ENCODE results near the gene LMBRD2. TPM values are rescaled to one million over a fixed set of nuclear protein-coding genes. Genes with fewer than 3 reads are reported as not detected.

The LMBRD2 gene
- total RNA-seq, 2 experiments from 2014 or later: 4.1 to 4.2 TPM

DNA sequence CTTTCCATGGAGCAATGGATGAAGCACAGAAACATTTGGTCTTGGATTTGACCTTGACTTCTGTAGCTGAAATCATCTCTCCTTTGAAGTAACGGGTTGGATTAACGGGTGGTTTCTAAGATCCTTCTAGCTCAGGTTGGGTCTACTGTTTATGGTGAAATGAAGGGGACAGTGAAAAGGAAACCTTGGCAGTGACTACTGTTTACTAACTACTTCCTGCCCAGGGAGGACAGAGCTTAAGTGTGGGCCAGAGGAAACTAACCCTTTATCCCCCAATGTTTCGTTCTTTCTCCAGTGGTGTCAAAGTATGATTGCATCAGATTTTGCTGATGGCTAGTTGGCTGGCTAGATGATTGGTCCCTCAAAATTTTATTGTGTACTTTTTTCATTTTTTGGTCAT is 22.4 kb upstream of the LMBRD2 start:
- no peaks in the 10 kb centered on the region for H3K9me3 ChIP-seq (ENCODE audit: control insufficient read depth in 1 of 2, insufficient read depth in 1 of 2, low read length in 2 of 2)
- intact Hi-C loops (cut with DNase I, micrococcal nuclease): no loop called here
- no peak overlapping the region for H3K4me3 Mint-ChIP-seq
- TF ChIP-seq, protein P1, sequence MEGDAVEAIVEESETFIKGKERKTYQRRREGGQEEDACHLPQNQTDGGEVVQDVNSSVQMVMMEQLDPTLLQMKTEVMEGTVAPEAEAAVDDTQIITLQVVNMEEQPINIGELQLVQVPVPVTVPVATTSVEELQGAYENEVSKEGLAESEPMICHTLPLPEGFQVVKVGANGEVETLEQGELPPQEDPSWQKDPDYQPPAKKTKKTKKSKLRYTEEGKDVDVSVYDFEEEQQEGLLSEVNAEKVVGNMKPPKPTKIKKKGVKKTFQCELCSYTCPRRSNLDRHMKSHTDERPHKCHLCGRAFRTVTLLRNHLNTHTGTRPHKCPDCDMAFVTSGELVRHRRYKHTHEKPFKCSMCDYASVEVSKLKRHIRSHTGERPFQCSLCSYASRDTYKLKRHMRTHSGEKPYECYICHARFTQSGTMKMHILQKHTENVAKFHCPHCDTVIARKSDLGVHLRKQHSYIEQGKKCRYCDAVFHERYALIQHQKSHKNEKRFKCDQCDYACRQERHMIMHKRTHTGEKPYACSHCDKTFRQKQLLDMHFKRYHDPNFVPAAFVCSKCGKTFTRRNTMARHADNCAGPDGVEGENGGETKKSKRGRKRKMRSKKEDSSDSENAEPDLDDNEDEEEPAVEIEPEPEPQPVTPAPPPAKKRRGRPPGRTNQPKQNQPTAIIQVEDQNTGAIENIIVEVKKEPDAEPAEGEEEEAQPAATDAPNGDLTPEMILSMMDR (IDR thresholded peaks at IDR 0.05): no peak
- no peaks in the 10 kb centered on the region for H3K4me1 Mint-ChIP-seq (ENCODE audit: low read depth)
- no peaks in the 10 kb centered on the region for H3K27me3 ChIP-seq (ENCODE audit: control insufficient read depth in 1 of 2, insufficient read depth in 2 of 2, low read length in 2 of 2)
- CTCF ChIA-PET: no interaction called here
- no peak overlapping the region for H3K27ac Mint-ChIP-seq
- no peaks in the 10 kb centered on the region for H3K27me3 Mint-ChIP-seq
- POLR2A ChIA-PET: interaction anchor here (0.5 kb wide), 1 partner anchor 69 kb away, joined by 3 read pairs; no protein-coding TSS in a partner anchor
- H3K27ac ChIP-seq (ENCODE audit: low read depth in 1 of 2, low read length in 2 of 2): no peak overlapping the region
- peaks cover 79% of the 10 kb centered on the region for H3K36me3 ChIP-seq (ENCODE audit: insufficient read depth, low read length)
- DNase-seq (no peak), ATAC-seq (ENCODE audit: poor library complexity) (no peak)
- no peaks in the 10 kb centered on the region for H3K9me3 Mint-ChIP-seq
- H3K4me1 ChIP-seq (ENCODE audit: insufficient read depth, low read length): no peaks in the 10 kb centered on the region
- H3K36me3 Mint-ChIP-seq (ENCODE audit: low read depth): peaks cover 92% of the 10 kb centered on the region
- H3K4me3 ChIP-seq (ENCODE audit: low read length): no peak overlapping the region

DNA sequence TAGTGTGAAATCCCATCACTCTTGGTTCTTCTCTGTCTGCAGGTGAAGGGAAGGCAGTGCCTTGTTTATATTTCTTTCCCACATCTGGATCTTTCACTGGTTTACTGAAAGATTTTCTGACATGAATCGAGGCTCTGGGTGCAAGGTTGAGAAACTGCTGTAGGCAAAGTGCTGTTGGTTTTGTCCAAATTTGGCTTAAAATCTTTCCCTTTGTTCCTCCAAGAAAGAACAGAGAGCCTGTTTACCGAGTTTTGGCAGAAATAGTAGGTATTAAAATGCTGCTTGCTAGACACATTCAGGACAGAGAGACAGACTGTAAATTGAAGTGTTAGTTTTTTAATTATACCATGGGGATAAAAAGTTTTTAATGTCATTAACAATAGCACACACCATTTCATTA is 21.7 kb upstream of the LMBRD2 start:
- peaks cover under 1% of the 10 kb centered on the region for H3K4me1 ChIP-seq (ENCODE audit: insufficient read depth, low read length)
- H3K4me3 ChIP-seq (ENCODE audit: low read length): no peak overlapping the region
- H3K27me3 Mint-ChIP-seq: no peaks in the 10 kb centered on the region
- intact Hi-C loops (cut with DNase I, micrococcal nuclease): no loop called here
- H3K36me3 Mint-ChIP-seq (ENCODE audit: low read depth): peaks cover 92% of the 10 kb centered on the region
- H3K27ac Mint-ChIP-seq: no peak overlapping the region
- H3K27ac ChIP-seq (ENCODE audit: low read depth in 1 of 2, low read length in 2 of 2): no peak overlapping the region
- peaks cover 7% of the 10 kb centered on the region for H3K4me1 Mint-ChIP-seq (ENCODE audit: low read depth)
- DNase-seq: no peak
- H3K9me3 ChIP-seq (ENCODE audit: control insufficient read depth in 1 of 2, insufficient read depth in 1 of 2, low read length in 2 of 2): no peaks in the 10 kb centered on the region
- H3K9me3 Mint-ChIP-seq: no peaks in the 10 kb centered on the region
- peaks cover 78% of the 10 kb centered on the region for H3K36me3 ChIP-seq (ENCODE audit: insufficient read depth, low read length)
- H3K27me3 ChIP-seq (ENCODE audit: control insufficient read depth in 1 of 2, insufficient read depth in 2 of 2, low read length in 2 of 2): no peaks in the 10 kb centered on the region
- ATAC-seq (ENCODE audit: poor library complexity): no peak
- H3K4me3 Mint-ChIP-seq: no peak overlapping the region
- TF ChIP-seq, protein P1 (IDR thresholded peaks at IDR 0.05): no peak
- POLR2A ChIA-PET: no interaction called here
- CTCF ChIA-PET: no interaction called here

DNA sequence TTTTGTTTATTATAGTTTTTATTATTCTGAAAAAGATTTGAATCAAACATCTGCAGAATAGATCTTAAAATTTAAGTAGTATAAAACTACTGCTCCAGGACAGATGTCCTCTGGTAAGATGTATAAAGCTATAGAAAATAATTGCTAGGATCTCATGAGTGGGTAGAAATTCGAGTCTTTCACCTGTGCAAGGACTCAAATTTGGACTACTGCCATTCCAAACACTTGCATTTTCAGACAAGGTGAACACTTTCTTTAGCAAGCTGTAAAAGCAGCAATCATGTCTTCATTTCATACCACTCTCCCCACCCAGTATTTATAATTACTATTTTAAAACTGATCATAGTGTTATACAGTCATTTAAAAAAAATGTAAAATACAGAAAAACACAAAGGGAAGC is 20.9 kb upstream of the LMBRD2 start:
- H3K36me3 Mint-ChIP-seq (ENCODE audit: low read depth): peaks cover 92% of the 10 kb centered on the region
- no peak overlapping the region for H3K27ac Mint-ChIP-seq
- peaks cover 70% of the 10 kb centered on the region for H3K36me3 ChIP-seq (ENCODE audit: insufficient read depth, low read length)
- H3K9me3 ChIP-seq (ENCODE audit: control insufficient read depth in 1 of 2, insufficient read depth in 1 of 2, low read length in 2 of 2): no peaks in the 10 kb centered on the region
- H3K27me3 ChIP-seq (ENCODE audit: control insufficient read depth in 1 of 2, insufficient read depth in 2 of 2, low read length in 2 of 2): no peaks in the 10 kb centered on the region
- H3K4me1 Mint-ChIP-seq (ENCODE audit: low read depth): peaks cover 14% of the 10 kb centered on the region
- H3K27me3 Mint-ChIP-seq: no peaks in the 10 kb centered on the region
- no peak for DNase-seq
- no peak overlapping the region for H3K27ac ChIP-seq (ENCODE audit: low read depth in 1 of 2, low read length in 2 of 2)
- H3K4me3 Mint-ChIP-seq: no peak overlapping the region
- POLR2A ChIA-PET: no interaction called here
- H3K9me3 Mint-ChIP-seq: no peaks in the 10 kb centered on the region
- TF ChIP-seq, protein P1 (IDR thresholded peaks at IDR 0.05): no peak
- no peak overlapping the region for H3K4me3 ChIP-seq (ENCODE audit: low read length)
- ATAC-seq (ENCODE audit: poor library complexity): no peak
- H3K4me1 ChIP-seq (ENCODE audit: insufficient read depth, low read length): peaks cover 5% of the 10 kb centered on the region
- CTCF ChIA-PET: no interaction called here
- intact Hi-C loops (cut with DNase I, micrococcal nuclease): no loop called here

Measured in CD4-positive, alpha-beta T cell (primary cell).